ENCODE measurements around the gene RAPGEF6. TPM values are rescaled to one million over a fixed set of nuclear protein-coding genes. Genes with fewer than 3 reads are reported as not detected.

RAPGEF6 gene
- total and polyA plus RNA-seq, 5 donors, result 2.7 to 16.3 (median 13.3) TPM

DNA sequence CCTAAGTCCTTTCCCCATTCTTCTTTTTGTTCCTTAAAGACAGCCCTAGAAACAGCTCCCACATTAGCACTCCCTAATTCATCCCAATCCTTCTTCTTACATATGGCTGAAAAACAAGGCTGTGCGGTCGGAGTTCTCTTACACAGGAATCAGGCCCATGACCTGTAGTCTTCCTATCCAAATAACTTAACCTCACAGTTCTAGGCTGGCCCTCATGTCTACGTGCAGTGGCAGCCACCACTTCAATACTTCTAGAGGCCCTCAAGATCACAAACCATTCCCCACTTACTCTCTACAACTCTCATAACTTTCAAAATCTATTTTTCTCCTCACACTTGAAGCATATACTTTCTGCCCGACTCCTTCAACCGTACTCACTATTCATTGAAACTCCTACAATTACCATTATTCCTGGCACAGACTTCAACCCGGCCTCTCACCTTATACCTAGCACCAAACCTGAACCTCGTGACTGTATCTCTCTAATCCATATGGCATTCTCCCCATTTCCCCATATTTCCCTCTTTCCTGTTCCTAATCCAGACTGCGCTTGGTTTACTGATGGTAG lies 59.3 kb downstream of the RAPGEF6 start:
- no peaks in the 10 kb centered on the region for H3K4me1 ChIP-seq (ENCODE audit: control insufficient read depth, insufficient read depth, low read length)
- DNase-seq (no peak), ATAC-seq (no peak)
- WGBS, result 98% methylated on average over 8 of the region's 8 CpGs
- H3K27ac ChIP-seq (ENCODE audit: low read length), result no peak overlapping the region
- no peaks in the 10 kb centered on the region for H3K9me3 ChIP-seq (ENCODE audit: control insufficient read depth, low read length)
- H3K4me3 ChIP-seq (ENCODE audit: low read length), result no peak overlapping the region
- no peaks in the 10 kb centered on the region for H3K27me3 ChIP-seq (ENCODE audit: control insufficient read depth, insufficient read depth)
- intact Hi-C loops (cut with DNase I), result no loop called here

DNA sequence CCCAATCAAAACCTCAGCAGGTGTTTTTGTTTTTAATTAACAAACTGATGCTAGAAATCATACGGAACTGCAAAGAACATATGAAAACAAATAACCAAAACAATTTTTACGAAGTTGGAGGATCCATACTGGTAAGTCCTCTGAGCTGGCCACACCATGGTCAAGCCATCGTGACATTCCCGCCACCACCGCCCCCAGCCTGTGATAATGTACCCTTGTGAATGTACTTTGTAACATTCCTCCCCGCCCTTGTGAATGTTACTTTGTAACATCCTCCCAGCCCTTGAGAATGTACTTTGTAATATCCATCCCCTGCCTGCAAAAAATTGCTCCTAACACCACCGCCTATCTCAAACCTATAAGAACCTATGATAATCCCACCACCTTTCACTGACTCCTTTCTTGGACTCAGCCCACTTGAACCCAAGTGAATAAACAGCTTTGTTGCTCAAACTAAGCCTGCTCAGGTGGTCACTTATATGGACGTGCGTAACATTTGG lies 63.3 kb downstream of the RAPGEF6 start:
- intact Hi-C loops (cut with DNase I), result no loop called here
- Histone ChIP-seq H3K4me3 (ENCODE audit: low read length) (no peak overlapping the region), H3K4me1 (ENCODE audit: control insufficient read depth, insufficient read depth, low read length) (no peaks in the 10 kb centered on the region), H3K27me3 (ENCODE audit: control insufficient read depth, insufficient read depth) (no peaks in the 10 kb centered on the region), H3K9me3 (ENCODE audit: control insufficient read depth, low read length) (no peaks in the 10 kb centered on the region), H3K27ac (ENCODE audit: low read length) (no peak overlapping the region)
- no peak for DNase-seq
- 97% methylated on average over 9 of the region's 9 CpGs for WGBS
- ATAC-seq, result no peak

- WGBS, result 86% methylated on average over 7 of the region's 7 CpGs
Observed at GRCh38 chr5:131570757-131571156, 64.3 kb downstream of the RAPGEF6 start.

GRCh38 chr5:131564229-131564652 lies 70.8 kb downstream of the RAPGEF6 start:
- ATAC-seq, result no peak
- intact Hi-C loops (cut with DNase I), result no loop called here
- H3K9me3 ChIP-seq (ENCODE audit: control insufficient read depth, low read length), result no peaks in the 10 kb centered on the region
- no peaks in the 10 kb centered on the region for H3K27me3 ChIP-seq (ENCODE audit: control insufficient read depth, insufficient read depth)
- 88% methylated on average over 4 of the region's 4 CpGs for whole genome bisulfite sequencing
- no peak overlapping the region for H3K4me3 ChIP-seq (ENCODE audit: low read length)
- H3K4me1 ChIP-seq (ENCODE audit: control insufficient read depth, insufficient read depth, low read length), result no peaks in the 10 kb centered on the region
- no peak overlapping the region for H3K27ac ChIP-seq (ENCODE audit: low read length)
- DNase-seq, result no peak

More at GRCh38 chr5:131570757-131571156, 64.3 kb downstream of the RAPGEF6 start:
- intact Hi-C loops (cut with DNase I), result no loop called here
- Histone ChIP-seq H3K4me1 (ENCODE audit: control insufficient read depth, insufficient read depth, low read length) (no peaks in the 10 kb centered on the region), H3K4me3 (ENCODE audit: low read length) (no peak overlapping the region), H3K9me3 (ENCODE audit: control insufficient read depth, low read length) (no peaks in the 10 kb centered on the region), H3K27ac (ENCODE audit: low read length) (no peak overlapping the region), H3K27me3 (ENCODE audit: control insufficient read depth, insufficient read depth) (no peaks in the 10 kb centered on the region)
- no peak for ATAC-seq
- no peak for DNase-seq

DNA sequence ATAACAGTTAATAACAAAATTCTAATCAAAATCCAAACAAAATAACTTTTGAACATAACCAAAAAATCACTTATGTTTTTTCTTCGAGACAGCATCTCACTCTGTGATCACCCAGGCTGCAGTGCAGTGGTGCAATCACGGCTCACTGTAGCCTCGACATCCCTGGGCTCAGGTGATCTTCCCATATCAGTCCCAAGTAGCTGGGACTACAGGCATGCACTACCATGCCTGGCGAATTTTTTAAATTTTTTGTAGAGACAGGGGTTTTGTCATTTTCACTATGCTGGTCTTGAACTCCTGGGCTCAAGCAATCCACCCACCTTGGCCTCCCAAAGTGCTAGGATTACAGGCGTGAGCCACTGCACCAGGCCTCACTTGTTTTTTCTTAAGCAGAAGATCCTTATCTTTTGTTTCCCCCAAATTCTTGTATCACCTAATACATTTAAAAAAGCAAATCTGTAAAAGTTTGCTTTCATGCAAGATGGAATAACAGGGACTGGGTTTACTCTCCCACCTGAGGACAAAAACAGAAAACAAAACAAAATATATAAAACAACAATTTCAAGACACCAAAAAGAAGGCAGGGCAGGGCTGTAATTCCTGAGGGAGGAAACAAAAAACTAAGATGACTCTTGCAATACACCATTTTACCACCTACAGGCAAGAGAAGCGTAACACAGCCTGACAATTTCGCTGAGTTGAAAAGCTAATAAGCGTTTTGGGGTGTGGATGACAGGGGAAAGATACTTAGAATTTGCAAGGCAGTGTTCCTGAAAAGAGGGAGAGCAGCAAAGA lies 71.4 kb downstream of the RAPGEF6 start:
- WGBS, result 90% methylated on average over 8 of the region's 8 CpGs
- ATAC-seq (no peak), DNase-seq (no peak)
- intact Hi-C loops (cut with DNase I), result no loop called here
- no peaks in the 10 kb centered on the region for H3K4me1 ChIP-seq (ENCODE audit: control insufficient read depth, insufficient read depth, low read length)
- no peaks in the 10 kb centered on the region for H3K9me3 ChIP-seq (ENCODE audit: control insufficient read depth, low read length)
- H3K27ac ChIP-seq (ENCODE audit: low read length), result no peak overlapping the region
- no peaks in the 10 kb centered on the region for H3K27me3 ChIP-seq (ENCODE audit: control insufficient read depth, insufficient read depth)
- H3K4me3 ChIP-seq (ENCODE audit: low read length), result no peak overlapping the region

- Histone ChIP-seq H3K4me1 (ENCODE audit: control insufficient read depth, insufficient read depth, low read length) (no peaks in the 10 kb centered on the region), H3K4me3 (ENCODE audit: low read length) (no peak overlapping the region), H3K9me3 (ENCODE audit: control insufficient read depth, low read length) (no peaks in the 10 kb centered on the region), H3K27ac (ENCODE audit: low read length) (no peak overlapping the region), H3K27me3 (ENCODE audit: control insufficient read depth, insufficient read depth) (no peaks in the 10 kb centered on the region)
- DNase-seq, result no peak
- WGBS, result 74% methylated on average over 2 of the region's 2 CpGs
- ATAC-seq, result no peak
- intact Hi-C loops (cut with DNase I), result no loop called here
Observed at GRCh38 chr5:131550606-131551005, 84.4 kb downstream of the RAPGEF6 start.

- 86% methylated on average over 2 of the region's 2 CpGs for WGBS
- Histone ChIP-seq H3K27ac (ENCODE audit: low read length) (no peak overlapping the region), H3K4me1 (ENCODE audit: control insufficient read depth, insufficient read depth, low read length) (no peaks in the 10 kb centered on the region), H3K4me3 (ENCODE audit: low read length) (no peak overlapping the region), H3K27me3 (ENCODE audit: control insufficient read depth, insufficient read depth) (no peaks in the 10 kb centered on the region), H3K9me3 (ENCODE audit: control insufficient read depth, low read length) (no peaks in the 10 kb centered on the region)
- intact Hi-C loops (cut with DNase I), result no loop called here
- ATAC-seq (no peak), DNase-seq (no peak)
Observed at GRCh38 chr5:131548176-131548575, 86.9 kb downstream of the RAPGEF6 start.

DNA sequence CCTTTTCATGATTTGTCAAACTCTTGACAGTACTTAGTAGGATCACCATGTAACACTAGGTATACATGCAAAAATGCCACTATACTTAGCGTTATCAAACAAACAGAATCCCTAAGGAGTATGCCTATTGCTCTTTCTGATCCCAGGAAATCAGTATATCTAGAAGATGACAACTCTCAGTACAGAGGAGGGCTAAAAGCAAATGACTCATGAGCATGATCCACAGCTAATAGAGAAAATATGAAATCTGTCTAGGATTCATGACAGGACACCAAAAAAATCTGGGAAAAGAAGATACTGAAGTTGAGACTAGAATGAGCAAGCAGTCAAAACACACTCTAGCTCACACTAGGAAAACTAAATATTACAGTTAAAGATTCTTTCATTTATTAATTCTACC lies 89.2 kb downstream of the RAPGEF6 start:
- H3K27me3 ChIP-seq (ENCODE audit: control insufficient read depth, insufficient read depth), result no peaks in the 10 kb centered on the region
- no peaks in the 10 kb centered on the region for H3K9me3 ChIP-seq (ENCODE audit: control insufficient read depth, low read length)
- H3K27ac ChIP-seq (ENCODE audit: low read length), result no peak overlapping the region
- H3K4me3 ChIP-seq (ENCODE audit: low read length), result no peak overlapping the region
- intact Hi-C loops (cut with DNase I), result no loop called here
- ATAC-seq (no peak), DNase-seq (no peak)
- H3K4me1 ChIP-seq (ENCODE audit: control insufficient read depth, insufficient read depth, low read length), result no peaks in the 10 kb centered on the region
- 86% methylated on average over 1 of the region's 1 CpG for WGBS

DNA sequence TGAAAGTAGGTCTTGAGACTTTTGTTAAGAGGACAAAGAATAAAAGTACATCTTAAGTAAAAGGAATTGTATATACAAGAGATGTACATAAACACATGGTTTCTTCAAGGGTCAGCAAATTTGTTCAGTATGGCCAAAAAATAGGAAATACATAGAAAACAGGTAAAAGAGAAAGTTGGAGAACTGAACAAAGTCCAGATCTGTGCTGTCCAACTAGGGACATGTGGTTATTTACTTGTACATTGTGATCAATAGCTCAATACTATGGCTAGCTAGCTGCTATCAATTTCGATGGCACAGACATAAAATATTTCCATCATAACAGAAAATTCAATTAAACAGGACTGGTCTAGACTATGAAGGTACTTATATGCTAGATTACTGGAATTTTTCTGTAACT lies 92.3 kb downstream of the RAPGEF6 start:
- Histone ChIP-seq H3K27ac (ENCODE audit: low read length) (no peak overlapping the region), H3K4me1 (ENCODE audit: control insufficient read depth, insufficient read depth, low read length) (no peaks in the 10 kb centered on the region), H3K27me3 (ENCODE audit: control insufficient read depth, insufficient read depth) (no peaks in the 10 kb centered on the region), H3K9me3 (ENCODE audit: control insufficient read depth, low read length) (no peaks in the 10 kb centered on the region), H3K4me3 (ENCODE audit: low read length) (no peak overlapping the region)
- ATAC-seq, result no peak
- DNase-seq, result no peak
- WGBS, result 100% methylated on average over 1 of the region's 1 CpG
- intact Hi-C loops (cut with DNase I), result no loop called here

GRCh38 chr5:131541762-131542161 lies 93.3 kb downstream of the RAPGEF6 start:
- no peak overlapping the region for H3K4me3 ChIP-seq (ENCODE audit: low read length)
- no peaks in the 10 kb centered on the region for H3K4me1 ChIP-seq (ENCODE audit: control insufficient read depth, insufficient read depth, low read length)
- no peak overlapping the region for H3K27ac ChIP-seq (ENCODE audit: low read length)
- 81% methylated on average over 1 of the region's 1 CpG for WGBS
- no peaks in the 10 kb centered on the region for H3K27me3 ChIP-seq (ENCODE audit: control insufficient read depth, insufficient read depth)
- no peak for DNase-seq
- no peaks in the 10 kb centered on the region for H3K9me3 ChIP-seq (ENCODE audit: control insufficient read depth, low read length)
- intact Hi-C loops (cut with DNase I), result no loop called here
- ATAC-seq, result no peak

GRCh38 chr5:131541071-131541470 lies 94.0 kb downstream of the RAPGEF6 start:
- no peak overlapping the region for H3K4me3 ChIP-seq (ENCODE audit: low read length)
- DNase-seq, result no peak
- H3K27me3 ChIP-seq (ENCODE audit: control insufficient read depth, insufficient read depth), result no peaks in the 10 kb centered on the region
- no peaks in the 10 kb centered on the region for H3K9me3 ChIP-seq (ENCODE audit: control insufficient read depth, low read length)
- H3K4me1 ChIP-seq (ENCODE audit: control insufficient read depth, insufficient read depth, low read length), result no peaks in the 10 kb centered on the region
- intact Hi-C loops (cut with DNase I), result no loop called here
- no peak for ATAC-seq
- H3K27ac ChIP-seq (ENCODE audit: low read length), result no peak overlapping the region

All from right cardiac atrium (tissue), 5 donors.